ENCODE data around the gene SSRP1. TPM values are rescaled to one million over a fixed set of nuclear protein-coding genes. Genes with fewer than 3 reads are reported as not detected.

Gene SSRP1
- total and polyA plus RNA-seq, 2 of the 13 experiments (the other 11 are each of a cell fraction or from before 2014, with no cell fraction given), result 93.6 to 129 TPM

- TF ChIP-seq ZFP36 (IDR thresholded peaks at IDR 0.05; ENCODE audit: borderline replicate concordance, low read depth, low read length, partially characterized antibody), result no peak
- no peak for TF ChIP-seq THAP11 (CRISPR knock-in tag; IDR thresholded peaks at IDR 0.05)
- no peak for TF ChIP-seq SMAD1 (CRISPR knock-in tag; IDR thresholded peaks at IDR 0.05; ENCODE audit: borderline replicate concordance, low read depth)
- TF ChIP-seq ZNF569 (CRISPR knock-in tag; IDR thresholded peaks at IDR 0.05; ENCODE audit: borderline replicate concordance), result no peak
- peak; percentile 91 for TF ChIP-seq ZNF687 (CRISPR knock-in tag; IDR thresholded peaks at IDR 0.05)
- TF ChIP-seq, protein P1, sequence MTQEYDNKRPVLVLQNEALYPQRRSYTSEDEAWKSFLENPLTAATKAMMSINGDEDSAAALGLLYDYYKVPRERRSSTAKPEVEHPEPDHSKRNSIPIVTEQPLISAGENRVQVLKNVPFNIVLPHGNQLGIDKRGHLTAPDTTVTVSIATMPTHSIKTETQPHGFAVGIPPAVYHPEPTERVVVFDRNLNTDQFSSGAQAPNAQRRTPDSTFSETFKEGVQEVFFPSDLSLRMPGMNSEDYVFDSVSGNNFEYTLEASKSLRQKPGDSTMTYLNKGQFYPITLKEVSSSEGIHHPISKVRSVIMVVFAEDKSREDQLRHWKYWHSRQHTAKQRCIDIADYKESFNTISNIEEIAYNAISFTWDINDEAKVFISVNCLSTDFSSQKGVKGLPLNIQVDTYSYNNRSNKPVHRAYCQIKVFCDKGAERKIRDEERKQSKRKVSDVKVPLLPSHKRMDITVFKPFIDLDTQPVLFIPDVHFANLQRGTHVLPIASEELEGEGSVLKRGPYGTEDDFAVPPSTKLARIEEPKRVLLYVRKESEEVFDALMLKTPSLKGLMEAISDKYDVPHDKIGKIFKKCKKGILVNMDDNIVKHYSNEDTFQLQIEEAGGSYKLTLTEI (CRISPR knock-in tag; conservative IDR thresholded peaks at IDR 0.05), result no peak
- TF ChIP-seq RFXAP (CRISPR knock-in tag; IDR thresholded peaks at IDR 0.05; ENCODE audit: borderline replicate concordance), result no peak
- TF ChIP-seq, protein P2, sequence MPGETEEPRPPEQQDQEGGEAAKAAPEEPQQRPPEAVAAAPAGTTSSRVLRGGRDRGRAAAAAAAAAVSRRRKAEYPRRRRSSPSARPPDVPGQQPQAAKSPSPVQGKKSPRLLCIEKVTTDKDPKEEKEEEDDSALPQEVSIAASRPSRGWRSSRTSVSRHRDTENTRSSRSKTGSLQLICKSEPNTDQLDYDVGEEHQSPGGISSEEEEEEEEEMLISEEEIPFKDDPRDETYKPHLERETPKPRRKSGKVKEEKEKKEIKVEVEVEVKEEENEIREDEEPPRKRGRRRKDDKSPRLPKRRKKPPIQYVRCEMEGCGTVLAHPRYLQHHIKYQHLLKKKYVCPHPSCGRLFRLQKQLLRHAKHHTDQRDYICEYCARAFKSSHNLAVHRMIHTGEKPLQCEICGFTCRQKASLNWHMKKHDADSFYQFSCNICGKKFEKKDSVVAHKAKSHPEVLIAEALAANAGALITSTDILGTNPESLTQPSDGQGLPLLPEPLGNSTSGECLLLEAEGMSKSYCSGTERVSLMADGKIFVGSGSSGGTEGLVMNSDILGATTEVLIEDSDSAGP (CRISPR knock-in tag; IDR thresholded peaks at IDR 0.05; ENCODE audit: borderline replicate concordance), result 0 out of 2 replicates have a peak, but pooled peaks have one; percentile 36
- peak; percentile 38; the same call in 1 of the 2 replicates for TF ChIP-seq ZMYM4 (CRISPR knock-in tag; IDR thresholded peaks at IDR 0.05)
- no peak for TF ChIP-seq HOXA7 (CRISPR knock-in tag; IDR thresholded peaks at IDR 0.05)
- 0 out of 2 replicates have a peak, but pooled peaks have one; percentile 13 for TF ChIP-seq GABPB1 (CRISPR knock-in tag; IDR thresholded peaks at IDR 0.05)
- no peak for TF ChIP-seq ZBTB37 (CRISPR knock-in tag; IDR thresholded peaks at IDR 0.05)
- TF ChIP-seq MIXL1 (CRISPR knock-in tag; IDR thresholded peaks at IDR 0.05), result no peak
- no peak for TF ChIP-seq ZNF703 (CRISPR knock-in tag; IDR thresholded peaks at IDR 0.05; ENCODE audit: borderline replicate concordance)
- no peak for TF ChIP-seq ZNF547 (CRISPR knock-in tag; IDR thresholded peaks at IDR 0.05)
- TF ChIP-seq ZNF83 (CRISPR knock-in tag; IDR thresholded peaks at IDR 0.05; ENCODE audit: borderline replicate concordance), result no peak
- TF ChIP-seq RFXANK (CRISPR knock-in tag; IDR thresholded peaks at IDR 0.05), result no peak
- TF ChIP-seq ZNF253 (CRISPR knock-in tag; IDR thresholded peaks at IDR 0.05; ENCODE audit: borderline replicate concordance), result no peak
- TF ChIP-seq, protein P3, sequence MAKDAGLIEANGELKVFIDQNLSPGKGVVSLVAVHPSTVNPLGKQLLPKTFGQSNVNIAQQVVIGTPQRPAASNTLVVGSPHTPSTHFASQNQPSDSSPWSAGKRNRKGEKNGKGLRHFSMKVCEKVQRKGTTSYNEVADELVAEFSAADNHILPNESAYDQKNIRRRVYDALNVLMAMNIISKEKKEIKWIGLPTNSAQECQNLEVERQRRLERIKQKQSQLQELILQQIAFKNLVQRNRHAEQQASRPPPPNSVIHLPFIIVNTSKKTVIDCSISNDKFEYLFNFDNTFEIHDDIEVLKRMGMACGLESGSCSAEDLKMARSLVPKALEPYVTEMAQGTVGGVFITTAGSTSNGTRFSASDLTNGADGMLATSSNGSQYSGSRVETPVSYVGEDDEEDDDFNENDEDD (CRISPR knock-in tag; IDR thresholded peaks at IDR 0.05; ENCODE audit: borderline replicate concordance), result peak; percentile 72; the same call in 1 of the 2 replicates
Observed at GRCh38 chr11:57313071-57313787, 22.5 kb downstream of the SSRP1 start (continued).

Measured in HepG2 (cell line).